Esophagus squamous epithelium (tissue), 5 donors: ENCODE data around the gene MYT1. TPM values are rescaled to one million over a fixed set of nuclear protein-coding genes. Genes with fewer than 3 reads are reported as not detected.

Experiments used
- DNase-seq: peaks from one replicate; lab custom pipeline; 2025; lab: John Stamatoyannopoulos, UW
- H3K27ac ChIP-seq, 4 donors: fragments of 200-600 bp; sonication (generic); one replicate each; pipeline ENCODE4 v1.5.1; 2016 to 2019; ENCODE audit warnings: mild to moderate bottlenecking in 1 of 4
- H3K27me3 ChIP-seq, 4 donors: fragments of 200-600 bp; sonication (generic); 1 replicate in 3 of 4; 2 replicates in 1 of 4; pipeline versions ENCODE4 v1.5.1 to v1.6.0; 2017 to 2021; ENCODE audit warnings: antibody characterized with exemption in 1 of 4
- H3K36me3 ChIP-seq, 3 donors: fragments of 200-600 bp; sonication (generic); one replicate each; pipeline ENCODE4 v1.5.1; 2016 to 2019
- H3K4me1 ChIP-seq, 3 donors: fragments of 200-600 bp; sonication (generic); one replicate each; pipeline ENCODE4 v1.5.1; 2017 to 2019
- H3K4me3 ChIP-seq, 4 donors: fragments of 200-600 bp; sonication (generic); 1 replicate in 3 of 4; 2 replicates in 1 of 4; pipeline ENCODE4 v1.5.1; 2016 to 2019; ENCODE audit warnings: mild to moderate bottlenecking in 2 of 4, moderate library complexity in 1 of 4
- H3K9me3 ChIP-seq, 3 donors: fragments of 200-600 bp; sonication (generic); one replicate each; pipeline ENCODE4 v1.5.1; 2016 to 2019
- CTCF ChIP-seq, 6 experiments: fragments of 450-650 bp in 4 of 6; fragments of 200-600 bp in 2 of 6; sonication (generic) in 2 of 6; IDR thresholded peaks; one replicate each; pipeline ENCODE4 v1.5.1; 2016 to 2019; ENCODE audit warnings: antibody characterized with exemption in 6 of 6, mild to moderate bottlenecking in 4 of 6, moderate library complexity in 4 of 6
- POLR2A ChIP-seq, 4 donors: fragments of 450-650 bp; IDR thresholded peaks; one replicate each; pipeline ENCODE4 v1.6.1; 2017; ENCODE audit warnings: antibody characterized with exemption in 4 of 4, mild to moderate bottlenecking in 4 of 4, moderate library complexity in 3 of 4
- WGBS, 2 donors: methylation state at CpG; one replicate each; pipeline ENCODE4 v1.1.5; 2018; 5-methylcytosine and 5-hydroxymethylcytosine counted together
- intact Hi-C: fragments of 100-400 bp; cut with DNase I; formaldehyde crosslinking; loops from one replicate; pipeline ENCODE4 v1.15.0; 2022
- total RNA-seq, 4 donors: library from RNA; depleted of rRNA; stranded (reverse); fragments of >200 nt; gene quantifications; one replicate each; pipeline ENCODE4 v1.1.0, GENCODE V29; 2016
- donor health status: DM: yes; HTN: yes; CAD: no.

MYT1 gene
- total RNA-seq, 4 donors from 2014 or later = not detected

GRCh38 chr20:64265201-64265600 is 100.9 kb downstream of the MYT1 start:
- Histone ChIP-seq H3K27me3 (no peaks in the 10 kb centered on the region), H3K27ac (no peak overlapping the region), H3K36me3 (peaks cover 3 to 79% (median 5%) of the 10 kb centered on the region in 3 donors), H3K9me3 (no peaks in the 10 kb centered on the region), H3K4me3 (no peak overlapping the region), H3K4me1 (peaks cover 0 to 23% (median 6%) of the 10 kb centered on the region in 3 donors)
- WGBS, 2 donors = 68 to 77% methylated on average over 5 of the region's 5 CpGs
- TF ChIP-seq POLR2A (IDR thresholded peaks at IDR 0.05) (no peak), CTCF (IDR thresholded peaks at IDR 0.05) (no peak)
- no peak for DNase-seq
- intact Hi-C loops = no loop called here

GRCh38 chr20:64266988-64267387 is 102.7 kb downstream of the MYT1 start:
- Histone ChIP-seq H3K27ac (no peak overlapping the region), H3K36me3 (peaks cover 3 to 72% (median 5%) of the 10 kb centered on the region in 3 donors), H3K27me3 (no peaks in the 10 kb centered on the region), H3K9me3 (no peaks in the 10 kb centered on the region), H3K4me1 (peaks cover 0 to 8% (median 0%) of the 10 kb centered on the region in 3 donors), H3K4me3 (no peak overlapping the region)
- no peak for TF ChIP-seq POLR2A (IDR thresholded peaks at IDR 0.05)
- no peak for TF ChIP-seq CTCF (IDR thresholded peaks at IDR 0.05)
- intact Hi-C loops = no loop called here
- 76 to 93% methylated on average over 5 of the region's 5 CpGs for WGBS, 2 donors
- DNase-seq = no peak

GRCh38 chr20:64268174-64268573 is 103.9 kb downstream of the MYT1 start:
- Histone ChIP-seq H3K27me3 (no peaks in the 10 kb centered on the region), H3K36me3 (peaks cover 3 to 72% (median 5%) of the 10 kb centered on the region in 3 donors), H3K4me3 (no peak overlapping the region), H3K9me3 (no peaks in the 10 kb centered on the region), H3K4me1 (peaks cover 0 to 5% (median 0%) of the 10 kb centered on the region in 3 donors), H3K27ac (no peak overlapping the region)
- no peak for DNase-seq
- intact Hi-C loops = no loop called here
- 89 to 90% methylated on average over 8 to 10 of the region's 10 CpGs for WGBS, 2 donors
- no peak for TF ChIP-seq POLR2A (IDR thresholded peaks at IDR 0.05)
- no peak for TF ChIP-seq CTCF (IDR thresholded peaks at IDR 0.05)

GRCh38 chr20:64269604-64270411 is 105.6 kb downstream of the MYT1 start:
- no peak overlapping the region for H3K27ac ChIP-seq
- H3K4me3 ChIP-seq = no peak overlapping the region
- intact Hi-C loops = no loop called here
- no peak for DNase-seq
- H3K36me3 ChIP-seq = peaks cover 3 to 80% (median 5%) of the 10 kb centered on the region in 3 donors
- TF ChIP-seq POLR2A (IDR thresholded peaks at IDR 0.05) = no peak
- no peak for TF ChIP-seq CTCF (IDR thresholded peaks at IDR 0.05)
- 94 to 96% methylated on average over 49 to 53 of the region's 53 CpGs for WGBS, 2 donors
- no peaks in the 10 kb centered on the region for H3K9me3 ChIP-seq
- peaks cover 0 to 5% (median 0%) of the 10 kb centered on the region in 3 donors for H3K4me1 ChIP-seq
- no peaks in the 10 kb centered on the region for H3K27me3 ChIP-seq

- 91 to 93% methylated on average over 11 of the region's 11 CpGs for WGBS, 2 donors
- H3K4me1 ChIP-seq = no peaks in the 10 kb centered on the region
- H3K27me3 ChIP-seq = no peaks in the 10 kb centered on the region
- intact Hi-C loops = no loop called here
- peaks cover 3 to 75% (median 5%) of the 10 kb centered on the region in 3 donors for H3K36me3 ChIP-seq
- H3K27ac ChIP-seq = no peak overlapping the region
- no peaks in the 10 kb centered on the region for H3K9me3 ChIP-seq
- no peak for TF ChIP-seq POLR2A (IDR thresholded peaks at IDR 0.05)
- no peak for TF ChIP-seq CTCF (IDR thresholded peaks at IDR 0.05)
- no peak for DNase-seq
- no peak overlapping the region for H3K4me3 ChIP-seq
Observed at GRCh38 chr20:64271636-64272035, 107.4 kb downstream of the MYT1 start.
